CD1c-positive myeloid dendritic cell (primary cell): Measurements from ENCODE around the gene LSM5.
A peak's percentile ranks its signal among the peaks of the same experiment; 100 is the strongest.
"Not testable (repeated sequence)": the region's sequence is repeated elsewhere in the genome, so short reads cannot be mapped to it uniquely, and the experiment has no call there.

ENCODE experiments used
- DNase-seq: peaks from one replicate; pipeline ENCODE4 v3.0.0-alpha.2; 2016; ENCODE audit errors: extremely low spot score

The LSM5 gene

DNA sequence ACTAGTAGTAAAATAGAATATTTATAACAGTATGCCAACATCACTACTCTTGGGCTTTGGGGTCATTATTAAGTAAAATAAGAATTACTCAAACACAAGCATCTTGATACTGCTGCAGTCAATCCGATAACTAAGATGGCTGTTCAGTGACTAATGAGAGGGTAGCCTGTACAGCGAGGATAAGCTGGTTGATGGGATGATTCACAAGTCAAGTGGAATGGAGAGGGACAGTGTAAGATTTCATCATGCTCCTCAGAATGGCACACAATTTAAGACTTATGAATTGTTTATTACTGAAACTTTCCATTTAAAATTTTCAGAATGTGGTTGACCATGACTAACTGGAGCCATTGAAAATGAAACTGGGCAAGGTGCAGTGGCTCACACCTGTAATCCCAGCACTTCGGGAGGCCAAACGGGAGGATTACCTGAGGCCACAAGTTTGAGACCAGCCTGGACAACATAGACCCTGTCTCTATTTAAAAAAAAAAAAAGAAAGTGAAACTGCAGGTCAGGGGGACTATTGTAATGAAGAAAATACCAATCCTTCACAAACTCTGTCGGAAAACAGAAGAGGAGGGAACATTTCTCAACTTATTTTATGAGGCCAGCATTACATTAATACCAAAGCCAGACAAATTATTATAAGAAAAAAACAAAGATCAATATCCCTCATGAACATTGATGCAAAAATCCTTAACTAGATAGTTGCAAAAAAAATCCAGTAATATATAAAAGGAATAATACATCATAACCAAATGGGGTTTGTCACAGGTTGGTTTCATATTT, 16.3 kb upstream of the LSM5 start:
- no peak for DNase-seq

DNA sequence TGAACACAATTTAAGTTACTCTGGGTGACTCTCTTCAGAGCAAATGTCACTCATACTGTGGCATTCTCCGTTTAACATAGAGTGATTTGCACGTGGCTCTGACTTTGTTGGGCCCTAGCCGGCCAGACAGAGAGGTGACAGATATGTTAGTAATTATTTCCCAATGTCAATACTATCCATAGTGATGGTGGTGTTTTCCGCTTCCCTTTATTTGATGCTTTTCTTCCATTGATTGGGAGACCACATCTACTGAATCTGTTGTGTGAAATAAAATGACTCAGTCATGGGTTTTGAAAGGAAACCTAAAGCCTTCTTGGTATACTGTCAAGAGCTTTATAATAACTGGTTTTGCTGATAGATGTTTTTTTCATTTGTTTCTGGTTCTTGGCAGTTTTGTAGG, 12.5 kb upstream of the LSM5 start:
- peak; percentile 9 for DNase-seq

GRCh38 chr7:32501522-32501921, 11.3 kb upstream of the LSM5 start:
- no peak for DNase-seq

DNA sequence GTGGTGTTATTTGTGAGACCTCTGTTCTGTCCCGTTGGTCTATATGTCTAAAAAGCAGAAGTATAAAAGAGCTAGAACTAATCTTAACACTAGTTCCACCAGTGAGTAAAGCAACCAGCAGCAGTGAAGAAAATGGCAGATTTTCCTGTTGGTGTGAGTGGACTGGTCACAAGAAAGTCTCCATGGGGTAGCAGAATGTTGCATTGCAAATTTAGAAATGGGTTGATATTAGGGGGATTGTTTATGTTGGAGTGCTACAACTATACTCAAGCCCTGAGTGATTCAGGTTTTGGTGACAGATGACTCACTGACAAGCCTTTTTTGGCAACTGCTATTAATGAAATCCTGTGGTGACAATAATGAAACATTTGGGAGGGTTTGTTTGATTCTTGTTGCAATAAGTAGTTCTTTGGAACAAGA, 10.8 kb upstream of the LSM5 start:
- DNase-seq: peak; percentile 66

- not testable (repeated sequence) for DNase-seq
These were observed 10.0 kb upstream of the LSM5 start for GRCh38 chr7:32500216-32500615.

DNA sequence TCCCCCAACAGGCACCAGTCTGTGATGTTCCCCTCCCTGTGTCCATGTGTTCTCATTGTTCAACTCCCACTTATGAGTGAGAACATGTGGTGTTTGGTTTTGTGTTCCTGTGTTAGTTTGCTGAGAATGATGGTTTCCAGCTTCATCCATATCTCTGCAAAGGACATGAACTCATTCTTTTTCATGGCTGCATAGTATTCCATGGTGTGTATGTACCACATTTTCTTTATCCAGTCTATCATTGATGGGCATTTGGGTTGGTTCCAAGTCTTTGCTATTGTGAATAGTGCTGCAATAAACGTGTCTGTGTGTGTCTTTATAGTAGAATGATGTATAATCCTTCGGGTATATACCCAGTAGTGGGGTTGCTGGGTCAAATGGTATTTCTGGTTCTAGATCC, 9.6 kb upstream of the LSM5 start:
- DNase-seq: not testable (repeated sequence)

DNA sequence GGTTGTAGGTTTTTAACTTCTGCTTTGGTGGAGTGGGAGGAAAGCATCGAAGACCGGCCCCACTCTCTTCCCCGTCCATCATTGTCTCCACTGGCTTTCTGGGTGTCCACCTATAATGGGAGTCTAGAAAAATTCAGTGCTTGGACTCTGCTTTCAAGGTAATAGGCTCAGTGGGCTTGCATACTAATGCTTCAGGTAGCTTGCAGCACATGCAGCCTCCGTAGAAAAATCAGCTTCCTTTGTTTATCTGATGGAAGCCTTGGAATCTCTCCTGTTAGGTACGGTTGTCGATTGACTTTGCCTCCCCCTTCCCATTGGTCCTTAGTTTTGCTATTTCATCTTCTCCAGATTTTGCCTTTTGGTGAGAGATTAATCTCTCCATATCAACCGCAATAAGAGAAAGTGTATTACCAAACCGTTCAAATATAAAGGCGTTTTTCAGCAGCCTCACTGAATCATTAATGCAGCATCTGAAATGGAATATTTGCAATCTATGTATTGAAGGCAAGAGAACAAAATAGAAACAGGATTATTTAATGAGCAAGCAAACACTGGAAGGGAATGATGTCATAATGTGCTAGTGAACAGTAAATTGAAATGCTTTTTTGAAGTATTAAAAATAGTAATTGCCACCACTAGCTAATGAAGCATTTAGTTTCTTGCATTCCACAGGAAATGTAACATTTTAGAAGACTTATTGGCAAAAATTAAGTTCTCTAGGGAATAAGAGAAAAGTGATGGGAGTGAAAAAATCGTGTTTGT, 6.1 kb upstream of the LSM5 start:
- DNase-seq: no peak

GRCh38 chr7:32495298-32496051, 5.3 kb upstream of the LSM5 start, which contains the start of gene AVL9:
TSS of gene AVL9 (plus strand) at chr7:32495489. CDS start at chr7:32495710, 221 bp downstream.
- peak; percentile 96 for DNase-seq

GRCh38 chr7:32494946-32495297, 4.7 kb upstream of the LSM5 start:
- no peak for DNase-seq

- DNase-seq: no peak
These were observed 423 bp downstream of the LSM5 start for GRCh38 chr7:32489788-32490126.

GRCh38 chr7:32481921-32482320, 8.3 kb downstream of the LSM5 start:
- DNase-seq: no peak

DNA sequence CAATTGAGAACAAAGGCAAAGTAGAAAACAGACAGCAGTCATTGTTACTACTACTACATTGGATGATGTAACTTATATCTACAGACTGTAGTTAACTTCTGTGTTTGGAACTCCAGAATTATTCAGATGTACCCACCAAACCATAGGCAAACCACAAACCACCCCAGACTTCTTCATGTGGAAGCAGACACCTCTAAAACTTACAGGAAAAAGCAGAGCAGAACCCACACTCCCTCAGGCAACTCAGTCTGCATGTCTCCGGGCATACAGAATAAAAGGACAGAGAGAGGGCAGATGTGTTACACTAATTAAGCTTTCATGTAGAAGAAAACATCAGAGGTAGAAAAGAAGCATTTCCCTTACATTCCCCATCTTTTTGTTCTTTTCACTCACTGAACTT, 9.0 kb downstream of the LSM5 start:
- no peak for DNase-seq

DNA sequence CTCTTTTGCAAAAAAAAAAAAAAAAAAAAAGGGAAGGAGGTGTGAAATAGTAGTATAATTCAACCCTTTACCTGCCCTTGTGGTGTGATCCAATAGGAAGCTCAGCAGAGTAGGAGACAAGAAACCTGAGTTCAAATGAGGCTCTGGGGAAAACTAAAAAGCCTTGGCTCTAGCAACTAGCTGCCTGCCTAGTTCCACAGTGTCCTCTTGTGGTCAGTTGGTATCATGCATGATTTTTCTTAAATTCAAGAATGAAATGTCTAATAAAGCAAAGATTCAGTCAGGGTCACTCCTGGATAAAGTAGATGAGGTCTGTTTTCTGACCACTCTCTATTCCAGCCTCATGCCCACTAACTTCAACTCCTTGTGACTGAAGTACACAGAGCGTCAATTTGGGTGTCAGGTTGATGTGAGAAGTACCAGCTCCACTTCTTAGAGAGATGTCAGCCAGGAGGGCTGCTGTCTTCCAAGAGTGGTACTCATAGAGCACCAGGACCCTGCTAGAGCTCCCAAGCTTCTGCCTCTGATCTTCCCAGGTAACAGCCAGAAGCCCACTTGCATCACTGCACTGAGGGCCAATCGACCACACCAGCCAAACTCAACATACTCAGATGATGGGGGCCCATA, 10.5 kb downstream of the LSM5 start:
- DNase-seq: peak; percentile 13

DNA sequence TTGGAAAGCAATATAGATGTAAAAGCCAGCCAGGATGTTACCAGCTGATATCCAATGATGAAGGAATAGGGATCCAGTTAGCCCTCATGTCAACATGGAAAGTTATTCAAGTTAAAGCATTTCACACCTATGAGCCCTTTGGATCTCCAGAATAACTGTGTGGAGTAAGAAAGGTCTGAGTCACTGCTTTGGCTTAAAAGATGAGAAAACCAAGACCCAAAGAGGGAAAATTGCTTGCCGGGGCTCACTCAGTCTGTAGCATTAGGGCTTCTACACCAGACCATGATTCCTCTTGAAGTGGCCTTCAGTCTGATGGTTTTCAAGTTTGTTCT, 12.6 kb downstream of the LSM5 start:
- no peak for DNase-seq

GRCh38 chr7:32476816-32477648, 13.1 kb downstream of the LSM5 start:
- DNase-seq: no peak

- no peak for DNase-seq
These were observed 16.2 kb downstream of the LSM5 start for GRCh38 chr7:32474008-32474407.

DNA sequence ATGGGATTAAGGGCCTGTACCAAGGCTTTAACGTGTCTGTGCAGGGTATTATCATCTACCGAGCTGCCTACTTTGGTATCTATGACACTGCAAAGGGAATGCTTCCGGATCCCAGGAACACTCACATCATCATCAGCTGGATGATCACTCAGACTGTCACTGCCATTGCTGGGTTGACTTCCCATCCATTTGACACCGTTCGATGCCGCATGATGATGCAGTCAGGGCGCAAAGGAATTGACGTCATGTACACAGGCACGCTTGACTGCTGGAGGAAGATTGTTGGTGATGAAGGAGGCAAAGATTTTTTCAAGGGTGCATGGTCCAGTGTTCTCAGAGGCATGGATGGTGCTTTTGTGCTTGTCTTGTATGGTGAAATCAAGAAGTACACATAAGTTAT, 18.2 kb downstream of the LSM5 start:
- DNase-seq: no peak

GRCh38 chr7:32470871-32471270, 19.3 kb downstream of the LSM5 start:
- no peak for DNase-seq

GRCh38 chr7:32470004-32470403, 20.2 kb downstream of the LSM5 start:
- not testable (repeated sequence) for DNase-seq

GRCh38 chr7:32464641-32465416, 25.4 kb downstream of the LSM5 start:
- DNase-seq: not testable (repeated sequence)

- DNase-seq: no peak
These were observed 27.2 kb downstream of the LSM5 start for GRCh38 chr7:32462977-32463376.
